NCI-H69 (cell line): ENCODE data around the gene FCN2.

ENCODE experiments used
- DNase-seq: peaks from one replicate; lab custom pipeline; 2025; lab: John Stamatoyannopoulos, UW

FCN2 gene

DNA sequence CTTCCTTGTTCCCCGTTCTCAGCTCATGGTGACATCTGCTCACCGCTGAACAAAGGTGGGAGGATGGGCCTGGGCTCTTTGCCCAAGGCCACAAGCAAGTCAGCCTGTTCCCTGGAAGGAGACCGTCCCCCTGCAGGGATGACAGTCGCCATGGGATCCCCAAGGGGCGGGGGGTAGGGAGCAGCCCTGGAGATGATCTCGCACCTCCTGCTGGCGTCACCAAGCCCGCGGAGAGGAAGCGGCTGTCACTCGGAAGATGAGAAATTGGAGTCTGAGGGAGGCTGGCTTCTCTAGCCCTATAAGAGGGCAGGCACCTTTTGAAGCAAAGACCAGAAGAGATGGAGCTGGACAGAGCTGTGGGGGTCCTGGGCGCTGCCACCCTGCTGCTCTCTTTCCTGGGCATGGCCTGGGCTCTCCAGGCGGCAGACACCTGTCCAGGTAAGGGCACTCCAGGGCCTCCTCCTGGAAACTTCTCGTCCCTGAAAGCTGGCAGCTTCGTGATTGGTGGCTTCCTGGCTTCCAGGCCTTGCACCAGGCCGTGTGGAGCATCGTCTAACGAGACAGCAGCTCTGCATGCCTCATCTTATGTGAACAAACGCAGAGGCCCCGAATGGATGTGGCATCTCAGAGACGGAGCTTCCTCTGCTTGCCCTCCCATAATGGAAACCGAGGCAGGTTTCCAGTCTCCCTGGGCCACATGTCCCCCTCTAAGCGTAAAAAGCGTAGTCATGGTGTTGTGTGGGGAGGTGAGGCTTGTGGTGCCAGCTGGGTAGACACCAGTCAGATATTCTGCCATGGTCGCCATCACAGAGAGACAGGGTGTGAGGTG lies at the start of gene FCN2:
Gene FCN2, plus strand, starts transcription at position 327 of the 829 bp plus-strand sequence. Its CDS starts 12 bp downstream, at position 339.
- no peak for DNase-seq

GRCh38 chr9:134830926-134831720 lies 49.5 kb upstream of the FCN2 start:
- no peak for DNase-seq

- no peak for DNase-seq
These were observed 48.1 kb upstream of the FCN2 start for GRCh38 chr9:134832471-134832870.

GRCh38 chr9:134833294-134833880 lies 47.2 kb upstream of the FCN2 start:
- DNase-seq = no peak

DNA sequence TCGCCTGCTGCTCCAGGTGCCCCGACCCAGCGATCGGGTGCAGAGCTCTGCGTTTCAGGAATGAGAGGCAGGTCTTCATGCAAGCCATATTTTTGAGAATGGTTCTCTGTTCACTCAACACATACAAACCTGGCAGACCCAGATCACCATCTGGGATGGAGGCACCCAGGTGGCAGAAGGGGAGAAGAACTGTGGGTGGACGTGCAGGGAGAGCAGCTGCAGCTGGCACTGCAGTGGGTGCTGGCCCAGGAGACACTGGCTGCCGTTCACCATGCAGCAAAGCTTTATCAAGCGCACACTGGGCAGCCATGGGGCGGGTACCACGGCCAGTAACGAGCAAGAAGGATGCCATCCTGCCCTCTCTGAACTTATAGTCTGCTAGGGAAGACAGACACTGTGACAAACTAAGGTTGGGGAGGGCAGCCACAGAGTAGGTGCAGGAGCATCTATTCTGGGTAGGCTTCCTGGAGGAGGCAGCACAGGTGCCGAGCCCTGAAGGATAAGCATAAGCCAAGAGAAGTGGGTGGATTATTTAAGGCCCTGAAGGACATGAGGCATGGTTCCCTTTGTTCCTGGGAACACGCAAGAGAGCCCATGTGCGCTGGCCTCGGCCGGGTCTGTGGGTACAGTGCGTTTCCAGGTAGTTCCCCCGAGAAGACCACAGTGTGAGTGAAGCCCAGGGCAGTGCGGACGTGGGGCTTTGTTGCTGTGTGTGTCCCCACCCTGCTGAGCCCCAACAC lies 46.2 kb upstream of the FCN2 start:
- no peak for DNase-seq

- no peak for DNase-seq
These were observed 45.6 kb upstream of the FCN2 start for GRCh38 chr9:134834957-134835419.

DNA sequence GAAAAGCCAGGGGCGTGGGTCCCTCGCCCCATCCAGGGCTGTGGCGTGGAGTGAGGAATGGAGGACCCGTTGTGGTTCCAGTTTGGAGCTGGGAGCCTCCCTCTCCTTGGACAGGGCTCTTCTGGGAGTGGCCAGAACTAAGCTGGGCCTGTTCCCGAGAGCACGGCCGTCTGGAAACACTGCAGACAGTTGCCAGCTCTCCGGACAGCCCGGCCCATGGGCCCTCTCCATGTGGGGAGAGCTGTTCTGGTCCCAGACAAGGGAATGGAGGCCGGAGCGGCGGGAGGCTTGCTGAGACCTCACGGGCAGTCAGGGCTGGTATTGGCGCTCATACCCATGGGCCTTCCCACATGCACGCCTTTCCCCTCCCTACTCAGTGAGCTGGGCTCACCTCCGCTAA lies 45.2 kb upstream of the FCN2 start:
- DNase-seq = no peak

DNA sequence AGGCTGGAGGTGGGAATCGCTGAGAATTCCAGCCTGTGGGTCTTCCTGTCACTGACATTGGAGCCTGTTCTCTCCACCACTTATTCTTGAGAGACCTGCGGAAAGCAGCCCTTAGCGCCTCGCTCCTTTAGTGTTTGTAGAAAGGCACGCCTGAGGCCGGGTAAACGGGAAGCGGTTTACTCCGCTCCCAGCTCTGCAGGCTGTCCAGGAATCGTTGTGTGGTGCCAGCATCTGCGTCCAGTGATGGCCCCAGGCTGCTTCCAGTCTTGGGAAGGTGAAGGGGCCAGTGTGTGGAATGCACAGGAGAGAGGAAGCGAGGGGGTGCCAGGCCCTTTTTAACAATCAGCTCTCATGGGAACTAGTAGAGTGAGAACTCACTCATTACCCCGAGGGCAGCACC lies 44.6 kb upstream of the FCN2 start:
- DNase-seq = no peak

DNA sequence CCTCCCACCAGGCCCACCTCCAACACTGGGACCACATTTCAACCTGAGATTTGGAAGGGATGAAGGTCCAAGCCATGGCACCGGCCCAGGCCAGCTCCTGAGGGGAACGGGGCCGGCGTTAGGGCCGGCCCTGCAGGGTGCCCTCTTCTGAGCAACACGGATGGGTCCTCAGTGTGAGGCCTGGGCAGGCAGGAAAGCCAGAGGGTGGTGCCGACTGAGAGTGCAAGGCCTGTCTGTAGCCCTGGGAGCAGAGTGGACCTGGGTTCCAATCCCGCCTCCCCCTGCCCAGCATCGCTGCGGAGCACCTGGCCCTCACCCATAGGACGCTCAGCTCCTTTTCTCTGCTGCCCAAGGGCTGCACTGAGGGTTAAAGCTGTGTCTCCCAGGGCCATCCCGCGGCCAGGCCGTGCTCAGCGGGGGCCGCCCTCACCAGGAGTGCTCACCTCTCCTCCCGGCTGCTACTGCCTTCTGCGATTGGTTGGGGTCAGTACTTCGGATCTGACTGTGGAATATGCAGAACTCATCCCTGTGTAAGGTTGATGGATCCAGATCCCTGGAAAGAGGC lies 44.1 kb upstream of the FCN2 start:
- no peak for DNase-seq

DNA sequence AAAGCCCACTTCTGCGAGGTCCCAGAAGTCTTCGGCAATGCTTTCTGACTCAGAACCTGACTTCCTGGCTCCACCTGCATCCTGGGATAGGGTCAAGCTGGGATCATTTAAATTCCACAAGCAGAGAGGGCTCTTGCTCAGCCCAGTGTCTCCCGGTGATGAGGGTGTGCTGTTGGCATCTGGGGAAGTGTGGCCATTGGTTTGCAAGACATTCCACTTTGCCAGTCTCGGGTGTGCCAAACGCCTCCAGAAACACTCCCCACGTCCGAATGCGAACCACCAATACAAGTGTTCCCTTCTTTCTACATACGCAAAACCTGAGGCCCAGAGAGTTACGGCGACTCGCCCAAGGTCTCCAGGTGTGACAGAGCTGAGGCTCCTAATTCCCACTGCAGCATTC lies 43.1 kb upstream of the FCN2 start:
- DNase-seq = no peak

DNA sequence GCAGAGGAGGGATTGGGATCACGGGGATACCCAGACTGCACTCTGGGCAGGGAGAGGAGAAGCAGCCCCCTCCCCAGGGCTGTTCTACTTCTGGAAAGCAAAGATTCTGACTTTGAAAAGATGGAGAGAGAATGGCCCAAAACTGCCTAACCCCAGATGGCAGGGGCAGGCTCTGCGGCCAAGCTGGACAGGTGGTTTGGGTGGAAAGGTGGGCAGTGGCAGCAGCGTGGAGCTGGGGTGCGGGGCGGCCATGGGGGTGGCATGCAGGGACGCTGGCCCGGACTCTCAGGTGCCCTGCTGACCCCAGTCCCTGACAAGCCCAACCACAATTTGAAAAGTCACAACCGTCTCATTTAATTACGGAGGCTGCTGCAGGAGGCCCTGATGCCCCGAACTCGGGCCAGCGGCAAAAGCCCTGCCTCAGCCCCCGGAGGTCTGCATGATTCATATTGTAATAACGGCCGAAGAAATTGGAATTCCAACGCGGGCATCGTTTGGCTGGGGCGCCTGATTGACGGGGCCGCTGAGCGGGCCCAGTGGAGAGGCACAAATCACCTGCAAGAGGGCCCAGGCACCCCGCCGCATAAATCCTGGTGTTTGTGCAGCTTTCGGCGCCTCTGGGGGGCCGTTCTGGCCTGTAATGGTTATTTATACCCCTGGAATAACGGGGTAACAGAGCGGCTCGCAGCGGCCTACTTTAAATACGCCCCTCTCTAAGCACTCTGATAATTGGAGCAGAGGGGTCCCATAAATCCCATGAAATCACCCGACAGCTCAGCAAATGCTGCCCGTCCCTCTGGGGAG lies 41.8 kb upstream of the FCN2 start:
- DNase-seq = no peak

- no peak for DNase-seq
These were observed 41.0 kb upstream of the FCN2 start for GRCh38 chr9:134839455-134840125.

GRCh38 chr9:134840511-134840910 lies 40.1 kb upstream of the FCN2 start:
- no peak for DNase-seq

DNA sequence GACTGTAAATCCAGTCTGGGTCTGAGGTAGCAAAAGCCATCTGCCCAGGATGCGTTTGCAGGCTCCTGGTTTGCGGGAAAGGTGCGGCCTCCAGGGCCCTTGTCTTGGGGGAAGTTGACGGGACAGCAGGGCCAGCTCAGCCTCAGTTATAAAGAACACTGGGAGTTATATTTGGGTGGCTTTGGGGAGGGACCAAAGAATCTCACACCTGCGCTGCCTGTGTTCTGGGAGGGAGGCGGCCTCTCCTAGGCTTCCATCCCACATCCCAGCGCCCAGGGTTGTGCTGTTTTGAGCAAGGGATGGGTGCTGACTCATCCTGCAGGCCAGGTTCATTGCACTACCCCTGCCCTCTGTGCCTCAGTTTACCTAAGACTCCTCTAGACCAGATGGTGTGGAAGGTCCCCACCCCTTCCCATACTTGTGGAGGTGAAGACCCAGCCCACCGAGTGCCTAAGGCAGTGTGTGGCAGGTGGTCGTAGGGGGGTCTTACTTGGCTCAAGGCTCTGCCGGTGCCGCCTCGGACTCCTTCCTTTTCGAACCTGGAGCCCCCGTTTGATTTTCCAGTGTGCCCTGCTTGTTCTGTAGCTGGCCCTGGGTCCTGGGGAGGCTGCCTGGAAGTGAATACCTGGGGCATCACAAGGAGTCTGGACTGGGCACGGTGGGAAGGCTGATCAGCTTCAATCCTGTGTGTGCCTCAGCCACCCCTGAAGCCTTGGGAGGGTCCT lies 39.3 kb upstream of the FCN2 start:
- no peak for DNase-seq

GRCh38 chr9:134842321-134842720 lies 38.3 kb upstream of the FCN2 start:
- no peak for DNase-seq

- no peak for DNase-seq
These were observed 36.9 kb upstream of the FCN2 start for GRCh38 chr9:134843740-134844139.

DNA sequence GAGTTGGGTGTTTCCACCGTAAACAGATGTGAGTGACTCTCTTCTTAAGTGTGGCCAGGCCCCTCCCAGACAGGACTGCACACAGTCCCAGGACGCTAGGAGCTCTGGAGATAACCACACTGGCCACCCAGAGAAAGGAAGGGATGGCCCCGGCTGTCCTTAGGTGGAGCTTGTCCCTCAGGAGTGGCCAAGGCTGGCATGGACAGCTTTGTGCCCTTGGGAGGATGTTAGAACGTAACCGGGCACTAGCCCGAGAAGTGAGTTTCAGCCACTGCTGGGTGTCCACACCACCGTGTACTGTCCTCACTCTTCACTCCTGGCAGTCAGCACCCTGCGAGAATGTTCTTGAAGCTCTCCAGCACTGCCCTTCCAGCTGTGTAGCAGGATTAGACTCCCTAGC lies 35.8 kb upstream of the FCN2 start:
- no peak for DNase-seq

GRCh38 chr9:134846187-134846586 lies 34.4 kb upstream of the FCN2 start:
- no peak for DNase-seq

GRCh38 chr9:134846699-134847098 lies 33.9 kb upstream of the FCN2 start:
- DNase-seq = no peak

GRCh38 chr9:134847138-134847537 lies 33.5 kb upstream of the FCN2 start:
- DNase-seq = no peak
